ENCODE results near the gene MSX1. TPM values are rescaled to one million over a fixed set of nuclear protein-coding genes. Genes with fewer than 3 reads are reported as not detected.

MSX1 gene
- total RNA-seq, 1 experiment from 2014 or later: 59.9 TPM

- TSS peak; percentile 57 for BruUV-seq (replicated peaks)
- Histone ChIP-seq H3K4me1 (ENCODE audit: control insufficient read depth in 1 of 2, insufficient read depth in 2 of 2, low read length in 2 of 2) (peaks cover 16 to 34% of the 10 kb centered on the region in 2 experiments), H3K9me2 (ENCODE audit: insufficient read depth) (no peaks in the 10 kb centered on the region), H3K4me3 (replicated peaks in 1 of 2; ENCODE audit: low read depth in 1 of 2, low read length in 2 of 2) (peak overlapping the region; percentile 58 to 67), H3K36me3 (ENCODE audit: control insufficient read depth in 1 of 2, insufficient read depth in 2 of 2, low read length in 2 of 2) (peaks cover 17 to 27% of the 10 kb centered on the region in 2 experiments; a peak in 3 of 4 replicates), H3K9ac (ENCODE audit: low read length) (peak overlapping the region; percentile 88), H3K79me2 (ENCODE audit: insufficient read depth, low read length) (peaks cover 30% of the 10 kb centered on the region), H3K9me3 (ENCODE audit: control insufficient read depth in 1 of 2, insufficient read depth in 1 of 2, low read depth in 1 of 2, low read length in 2 of 2) (no peaks in the 10 kb centered on the region), H3K4me2 (ENCODE audit: low read length) (peak overlapping the region; percentile 76), H3K27me3 (ENCODE audit: insufficient read depth, low read length) (no peaks in the 10 kb centered on the region), H4K20me1 (ENCODE audit: insufficient read depth) (peaks cover 3% of the 10 kb centered on the region; the same call in 1 of the 2 replicates), H2AFZ (ENCODE audit: low read depth, low read length, poor library complexity, severe bottlenecking) (no peak overlapping the region), H3K27ac (ENCODE audit: low read depth, low read length) (peak overlapping the region; percentile 94)
- ChIA-PET RAD21 (ENCODE audit: low non-redundant PET in 1 of 2, low total read pairs in 2 of 2, uncharacterized antibody in 2 of 2, unreplicated experiment in 2 of 2) (interaction anchor here (0.6 to 1.2 kb wide), 2 partner anchors 98 to 371 kb away, joined by 3 read pairs; no protein-coding TSS in a partner anchor), POLR2A (interaction anchor here (1.2 to 1.3 kb wide), 2 partner anchors 17 to 83 kb away, joined by 3 to 4 read pairs; no protein-coding TSS in a partner anchor), CTCF (no interaction called here)
- TF ChIP-seq CEBPB (IDR thresholded peaks at IDR 0.05; ENCODE audit: low read depth): no peak
- TF ChIP-seq SIN3A (IDR thresholded peaks at IDR 0.05; ENCODE audit: low read depth): no peak
- TF ChIP-seq RAD21 (IDR thresholded peaks at IDR 0.05; ENCODE audit: low read depth): no peak
- TF ChIP-seq FOSL1 (IDR thresholded peaks at IDR 0.05; ENCODE audit: low read depth): no peak
- TF ChIP-seq EZH2phosphoT487 (IDR thresholded peaks at IDR 0.05; ENCODE audit: borderline replicate concordance): no peak
- no peak for TF ChIP-seq CBX3 (IDR thresholded peaks at IDR 0.05; ENCODE audit: low read depth)
- no peak for TF ChIP-seq SP1 (IDR thresholded peaks at IDR 0.05; ENCODE audit: low read depth)
- TF ChIP-seq ZNF274 (IDR thresholded peaks at IDR 0.05; ENCODE audit: low read depth, low read length): no peak
- TF ChIP-seq POLR2AphosphoS5 (IDR thresholded peaks at IDR 0.05; ENCODE audit: low read depth, low read length): no peak
- no peak for TF ChIP-seq ZBTB33 (IDR thresholded peaks at IDR 0.05; ENCODE audit: extremely low read depth, insufficient replicate concordance, low read length)
- TF ChIP-seq TCF7L2 (IDR thresholded peaks at IDR 0.05; ENCODE audit: borderline replicate concordance, extremely low read depth, insufficient read depth, insufficient read length): no peak
- no peak for TF ChIP-seq EGR1 (IDR thresholded peaks at IDR 0.05; ENCODE audit: low read depth)
- TF ChIP-seq ATF3 (IDR thresholded peaks at IDR 0.05): no peak
- TF ChIP-seq ZFX (IDR thresholded peaks at IDR 0.05): no peak
- TF ChIP-seq CTCF (IDR thresholded peaks at IDR 0.05 in 2 of 3, conservative IDR thresholded peaks at IDR 0.05 in 1 of 3; ENCODE audit: borderline replicate concordance in 1 of 3, insufficient read depth in 1 of 3, low read depth in 2 of 3, low read length in 2 of 3): no peak
- no peak for TF ChIP-seq JUND (IDR thresholded peaks at IDR 0.05)
- no peak for TF ChIP-seq YY1 (IDR thresholded peaks at IDR 0.05; ENCODE audit: extremely low read depth, insufficient replicate concordance, low read depth, low read length)
- ATAC-seq: no peak
- DNase-seq (ENCODE audit: low read depth, low spot score): no peak
- intact Hi-C loops (cut with micrococcal nuclease): loop anchor here (5.0 kb wide), 1 partner anchor 369 kb away; no protein-coding TSS in a partner anchor
Measured at GRCh38 chr4:4861390-4862018, 2.0 kb downstream of the MSX1 start.

Measured in HCT116 (cell line).